ENCODE measurements around the gene PDE8B.
"Not testable (repeated sequence)": the region's sequence is repeated elsewhere in the genome, so short reads cannot be mapped to it uniquely, and the experiment has no call there.

The PDE8B gene

GRCh38 chr5:77449277-77449676 is 238.8 kb downstream of the PDE8B start:
- no peak for DNase-seq (ENCODE audit: low spot score)

GRCh38 chr5:77449981-77450380 is 239.5 kb downstream of the PDE8B start:
- DNase-seq (ENCODE audit: low spot score), result no peak

GRCh38 chr5:77452351-77452750 is 241.9 kb downstream of the PDE8B start:
- no peak for DNase-seq (ENCODE audit: low spot score)

GRCh38 chr5:77454123-77454522 is 243.6 kb downstream of the PDE8B start:
- no peak for DNase-seq (ENCODE audit: low spot score)

GRCh38 chr5:77461287-77461686 is 250.8 kb downstream of the PDE8B start:
- no peak for DNase-seq (ENCODE audit: low spot score)

GRCh38 chr5:77463905-77464304 is 253.4 kb downstream of the PDE8B start:
- DNase-seq (ENCODE audit: low spot score), result no peak

GRCh38 chr5:77468875-77469274 is 258.4 kb downstream of the PDE8B start:
- not testable (repeated sequence) for DNase-seq (ENCODE audit: low spot score)

GRCh38 chr5:77475041-77475440 is 264.6 kb downstream of the PDE8B start:
- DNase-seq (ENCODE audit: low spot score), result not testable (repeated sequence)

Data from germinal center (tissue), 1 donor.